ENCODE measurements around the gene RBM4. TPM values are rescaled to one million over a fixed set of nuclear protein-coding genes. Genes with fewer than 3 reads are reported as not detected.

RBM4 gene
- polyA plus RNA-seq, 3 donors: 112 to 153 (median 153) TPM

DNA sequence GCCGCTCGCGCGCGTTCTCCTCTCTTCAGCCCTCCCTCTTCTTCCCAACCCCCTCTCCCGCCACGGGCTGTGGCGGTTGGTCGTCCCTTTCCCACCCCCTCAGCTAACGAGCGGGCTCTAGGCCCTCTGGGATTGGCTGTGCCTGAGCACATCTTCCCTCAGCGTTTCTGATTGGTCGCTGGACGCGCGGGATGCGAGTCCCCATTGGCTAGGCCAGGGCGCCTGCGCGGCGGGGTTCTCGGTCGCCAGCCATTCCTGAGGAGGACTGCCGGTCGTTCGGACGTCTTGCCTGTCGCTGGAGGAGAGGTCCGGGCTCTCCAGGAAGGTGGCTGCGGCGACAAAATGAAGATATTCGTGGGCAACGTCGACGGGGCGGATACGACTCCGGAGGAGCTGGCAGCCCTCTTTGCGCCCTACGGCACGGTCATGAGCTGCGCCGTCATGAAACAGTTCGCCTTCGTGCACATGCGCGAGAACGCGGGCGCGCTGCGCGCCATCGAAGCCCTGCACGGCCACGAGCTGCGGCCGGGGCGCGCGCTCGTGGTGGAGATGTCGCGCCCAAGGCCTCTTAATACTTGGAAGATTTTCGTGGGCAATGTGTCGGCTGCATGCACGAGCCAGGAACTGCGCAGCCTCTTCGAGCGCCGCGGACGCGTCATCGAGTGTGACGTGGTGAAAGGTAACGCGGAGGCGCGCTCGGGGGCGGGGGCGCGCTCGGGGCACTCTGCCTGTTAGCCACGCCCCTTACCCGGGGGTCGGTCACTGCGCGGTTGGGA lies 21.9 kb upstream of the RBM4 start, which contains the start of gene RBM14:
Gene RBM14 (plus strand): TSS at position 252 of the 776 bp plus-strand sequence. CDS start 91 bp downstream, at position 343.
- Mint-ChIP-seq H3K27me3 (ENCODE audit: low read depth in 3 of 3) (peaks cover 0 to 2% (median 2%) of the 10 kb centered on the region in 3 donors), H3K4me3 (peak within 1 kb of the TSS; percentile 94 to 98), H3K36me3 (peaks cover under 1 to 15% of the 10 kb centered on the region in 2 donors), H3K4me1 (peaks cover 38% of the 10 kb centered on the region), H3K9me3 (peaks cover 0 to 3% (median 0%) of the 10 kb centered on the region in 7 donors), H3K27ac (peak within 1 kb of the TSS; percentile 96 to 99 (median 98))
- intact Hi-C loops (cut with micrococcal nuclease): loop anchor here (2.0 kb wide), 2 partner anchors 22 to 24 kb away; partner anchors contain the start of genes CCDC87 (in 2 of the 2), CCS (in 2 of the 2) and RBM4 (in 1 of the 2)
- Histone ChIP-seq H2AFZ (ENCODE audit: insufficient read depth, low read depth, low read length, poor library complexity, severe bottlenecking) (peak within 1 kb of the TSS; percentile 93), H3K4me1 (ENCODE audit: control insufficient read depth in 1 of 2, insufficient read depth in 2 of 2, low read length in 2 of 2) (peaks cover 32 to 38% of the 10 kb centered on the region in 2 donors), H3K79me2 (ENCODE audit: insufficient read depth, low read length) (peaks cover 64% of the 10 kb centered on the region), H3K4me2 (replicated peaks; ENCODE audit: extremely low read depth, low read length, poor library complexity, severe bottlenecking) (peak within 1 kb of the TSS; percentile 88), H3K36me3 (replicated peaks in 1 of 2; ENCODE audit: control insufficient read depth in 1 of 2, insufficient read depth in 2 of 2, low read length in 2 of 2) (peaks cover under 1 to 7% of the 10 kb centered on the region in 2 donors), H3K27me3 (ENCODE audit: control insufficient read depth in 2 of 2, insufficient read depth in 2 of 2, low read length in 2 of 2) (no peaks in the 10 kb centered on the region), H3K9me3 (replicated peaks in 1 of 2; ENCODE audit: control insufficient read depth in 1 of 2, insufficient read depth in 1 of 2, low read length in 2 of 2) (no peaks in the 10 kb centered on the region), H3K27ac (ENCODE audit: low read depth in 1 of 2, low read length in 2 of 2) (peak within 1 kb of the TSS; percentile 91 to 99), H3K4me3 (replicated peaks in 1 of 3; ENCODE audit: low read depth in 2 of 3, low read length in 3 of 3) (peak within 1 kb of the TSS; percentile 71 to 99 (median 82)), H3K9ac (ENCODE audit: insufficient read depth, low read length, poor library complexity, severe bottlenecking) (peak within 1 kb of the TSS; percentile 95), H4K20me1 (ENCODE audit: insufficient read depth, low read length) (peaks cover 46% of the 10 kb centered on the region)
- under 1% methylated on average over 90 of the region's 90 CpGs for WGBS (ENCODE audit: insufficient coverage)
- DNase-seq: peak; percentile 98 to 99 (median 99)
- TF ChIP-seq, protein P1, sequence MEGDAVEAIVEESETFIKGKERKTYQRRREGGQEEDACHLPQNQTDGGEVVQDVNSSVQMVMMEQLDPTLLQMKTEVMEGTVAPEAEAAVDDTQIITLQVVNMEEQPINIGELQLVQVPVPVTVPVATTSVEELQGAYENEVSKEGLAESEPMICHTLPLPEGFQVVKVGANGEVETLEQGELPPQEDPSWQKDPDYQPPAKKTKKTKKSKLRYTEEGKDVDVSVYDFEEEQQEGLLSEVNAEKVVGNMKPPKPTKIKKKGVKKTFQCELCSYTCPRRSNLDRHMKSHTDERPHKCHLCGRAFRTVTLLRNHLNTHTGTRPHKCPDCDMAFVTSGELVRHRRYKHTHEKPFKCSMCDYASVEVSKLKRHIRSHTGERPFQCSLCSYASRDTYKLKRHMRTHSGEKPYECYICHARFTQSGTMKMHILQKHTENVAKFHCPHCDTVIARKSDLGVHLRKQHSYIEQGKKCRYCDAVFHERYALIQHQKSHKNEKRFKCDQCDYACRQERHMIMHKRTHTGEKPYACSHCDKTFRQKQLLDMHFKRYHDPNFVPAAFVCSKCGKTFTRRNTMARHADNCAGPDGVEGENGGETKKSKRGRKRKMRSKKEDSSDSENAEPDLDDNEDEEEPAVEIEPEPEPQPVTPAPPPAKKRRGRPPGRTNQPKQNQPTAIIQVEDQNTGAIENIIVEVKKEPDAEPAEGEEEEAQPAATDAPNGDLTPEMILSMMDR (IDR thresholded peaks at IDR 0.05): no peak

- Histone ChIP-seq H3K27ac (ENCODE audit: low read depth in 1 of 2, low read length in 2 of 2) (peak overlapping the region; percentile 91 to 99), H3K27me3 (ENCODE audit: control insufficient read depth in 2 of 2, insufficient read depth in 2 of 2, low read length in 2 of 2) (no peaks in the 10 kb centered on the region), H3K36me3 (replicated peaks in 1 of 2; ENCODE audit: control insufficient read depth in 1 of 2, insufficient read depth in 2 of 2, low read length in 2 of 2) (peaks cover 4 to 13% of the 10 kb centered on the region in 2 donors), H3K79me2 (ENCODE audit: insufficient read depth, low read length) (peaks cover 72% of the 10 kb centered on the region), H3K9ac (ENCODE audit: insufficient read depth, low read length, poor library complexity, severe bottlenecking) (peak overlapping the region; percentile 95), H2AFZ (ENCODE audit: insufficient read depth, low read depth, low read length, poor library complexity, severe bottlenecking) (peak overlapping the region; percentile 93), H4K20me1 (ENCODE audit: insufficient read depth, low read length) (peaks cover 53% of the 10 kb centered on the region), H3K4me2 (replicated peaks; ENCODE audit: extremely low read depth, low read length, poor library complexity, severe bottlenecking) (peak overlapping the region; percentile 88), H3K4me3 (replicated peaks in 1 of 3; ENCODE audit: low read depth in 2 of 3, low read length in 3 of 3) (peak overlapping the region; percentile 71 to 99 (median 82)), H3K4me1 (ENCODE audit: control insufficient read depth in 1 of 2, insufficient read depth in 2 of 2, low read length in 2 of 2) (peaks cover 32 to 38% of the 10 kb centered on the region in 2 donors), H3K9me3 (replicated peaks in 1 of 2; ENCODE audit: control insufficient read depth in 1 of 2, insufficient read depth in 1 of 2, low read length in 2 of 2) (no peaks in the 10 kb centered on the region)
- Mint-ChIP-seq H3K36me3 (peaks cover 3 to 22% of the 10 kb centered on the region in 2 donors), H3K9me3 (peaks cover 0 to 3% (median 0%) of the 10 kb centered on the region in 7 donors), H3K4me1 (peaks cover 40% of the 10 kb centered on the region), H3K27ac (peak overlapping the region; percentile 96 to 99 (median 98)), H3K4me3 (peak overlapping the region; percentile 94 to 98), H3K27me3 (ENCODE audit: low read depth in 3 of 3) (peaks cover 0 to 2% (median 0%) of the 10 kb centered on the region in 3 donors)
- intact Hi-C loops (cut with micrococcal nuclease): loop anchor here (2.0 kb wide), 2 partner anchors 22 to 24 kb away; partner anchors contain the start of genes CCDC87 (in 2 of the 2), CCS (in 2 of the 2) and RBM4 (in 1 of the 2)
- 0% methylated on average over 21 of the region's 38 CpGs for WGBS (ENCODE audit: insufficient coverage)
- TF ChIP-seq, protein P1 (IDR thresholded peaks at IDR 0.05): no peak
- DNase-seq: peak; percentile 83 to 89 (median 89)
These were observed 21.2 kb upstream of the RBM4 start for GRCh38 chr11:66617155-66617834.

Data from CD14-positive monocyte (primary cell).